PC-3 (cell line): ENCODE results near the gene FUT8. TPM values are rescaled to one million over a fixed set of nuclear protein-coding genes. Genes with fewer than 3 reads are reported as not detected.

Experiments used
- ATAC-seq: fragments of 200-7000 bp; cut with Tn5 transposase; 2 replicates; pipeline ENCODE4 v1.9.1; 2020; ENCODE audit warnings: mild to moderate bottlenecking, moderate library complexity
- BruUV-seq: library from RNA; stranded (reverse); fragments of 400-500 nt; replicated peaks from 2 replicates; lab custom pipeline; 2021; lab: Mats Ljungman, UMichigan
- CTCF ChIA-PET: fragments of 300-600 bp; sonication (Branson Sonifier 250); formaldehyde crosslinking; loops from one replicate; lab custom pipeline; 2022; ENCODE audit warnings: antibody characterized with exemption; lab: Charles Lee
- POLR2A ChIA-PET: fragments of 300-600 bp; sonication (Branson Sonifier 250); formaldehyde crosslinking; loops from one replicate; lab custom pipeline; 2022; ENCODE audit warnings: antibody characterized with exemption; ENCODE audit not compliant: unreplicated experiment; lab: Charles Lee
- DNase-seq: peaks from one replicate; pipeline ENCODE4 v3.0.0-alpha.2; 2015
- H2AFZ ChIP-seq: fragments of 300-600 bp; sonication (generic); 2 replicates; pipeline ENCODE4 v1.6.0; 2016; ENCODE audit warnings: antibody characterized with exemption, low read length
- H3F3A ChIP-seq: fragments of 300-600 bp; sonication (generic); one replicate; pipeline ENCODE4 v1.6.0; 2017; ENCODE audit warnings: antibody characterized with exemption, low read length, control low read depth, mild to moderate bottlenecking; ENCODE audit not compliant: unreplicated experiment
- H3K27ac ChIP-seq: fragments of 300-600 bp; sonication (generic); 2 replicates; pipeline ENCODE4 v1.5.1; 2016; ENCODE audit warnings: mild to moderate bottlenecking, low read length
- H3K27me3 ChIP-seq: fragments of 300-600 bp; sonication (generic); 2 replicates; pipeline ENCODE4 v1.6.1; 2016; ENCODE audit warnings: low read length, mixed read lengths
- H3K36me3 ChIP-seq: fragments of 300-600 bp; sonication (generic); 2 replicates; pipeline ENCODE4 v1.6.1; 2016; ENCODE audit warnings: low read depth, mixed run types, low read length, mixed read lengths
- H3K4me1 ChIP-seq: fragments of 300-600 bp; sonication (generic); 2 replicates; pipeline ENCODE4 v1.5.1; 2016; ENCODE audit warnings: low read length; ENCODE audit not compliant: insufficient read depth
- H3K4me2 ChIP-seq: fragments of 300-600 bp; sonication (generic); 2 replicates; pipeline ENCODE4 v1.6.0; 2016; ENCODE audit warnings: low read length
- H3K4me3 ChIP-seq: fragments of 300-600 bp; sonication (generic); 2 replicates; pipeline ENCODE4 v1.5.1; 2016; ENCODE audit warnings: mild to moderate bottlenecking, low read length, mixed read lengths
- H3K79me2 ChIP-seq: fragments of 300-600 bp; sonication (generic); 2 replicates; pipeline ENCODE4 v1.6.1; 2017; ENCODE audit warnings: low read length, mixed read lengths
- H3K9ac ChIP-seq: fragments of 300-600 bp; sonication (generic); 2 replicates; pipeline ENCODE4 v1.6.0; 2016; ENCODE audit warnings: mild to moderate bottlenecking, low read length
- H3K9me2 ChIP-seq: fragments of 300-600 bp; sonication (generic); replicated peaks from 2 replicates; pipeline ENCODE4 v1.6.1; 2016; ENCODE audit warnings: mixed run types, low read length, mixed read lengths
- H3K9me3 ChIP-seq: fragments of 300-600 bp; sonication (generic); 2 replicates; pipeline ENCODE4 v1.6.1; 2016; ENCODE audit warnings: low read length, mixed read lengths
- H4K20me1 ChIP-seq: fragments of 300-600 bp; sonication (generic); 2 replicates; pipeline ENCODE4 v1.6.1; 2016; ENCODE audit warnings: low read length, mixed read lengths
- CTCF ChIP-seq: fragments of 300-600 bp; sonication (generic); conservative IDR thresholded peaks from 2 replicates; pipeline ENCODE4 v1.5.1; 2017; ENCODE audit warnings: antibody characterized with exemption, low read depth, mild to moderate bottlenecking, low read length
- EZH2 ChIP-seq: fragments of 300-600 bp; sonication (generic); IDR thresholded peaks from one replicate; pipeline ENCODE4 v1.6.1; 2017; ENCODE audit warnings: antibody characterized with exemption, mild to moderate bottlenecking, low read length; ENCODE audit not compliant: unreplicated experiment
- EZH2phosphoT487 ChIP-seq: fragments of 300-600 bp; sonication (generic); IDR thresholded peaks from 2 replicates; pipeline ENCODE4 v1.6.1; 2018; ENCODE audit warnings: mild to moderate bottlenecking, antibody characterized with exemption, low read length, borderline replicate concordance
- intact Hi-C: fragments of 100-400 bp; cut with micrococcal nuclease; formaldehyde crosslinking; loops from 2 replicates; pipeline ENCODE4 v1.9.0; 2023
- total RNA-seq: library from RNA; depleted of rRNA; stranded (reverse); fragments of >200 nt; gene quantifications from 2 replicates; pipeline ENCODE4 v1.2.3, GENCODE V29; 2014

FUT8 gene
- total RNA-seq, 1 experiment from 2014 or later = 132 TPM

GRCh38 chr14:65620195-65620594 lies 207.7 kb downstream of the FUT8 start:
- Histone ChIP-seq H4K20me1 (peaks cover 10% of the 10 kb centered on the region; the same call in 1 of the 2 replicates), H3K27me3 (no peaks in the 10 kb centered on the region), H3K36me3 (peaks cover 16% of the 10 kb centered on the region), H3K4me2 (no peak overlapping the region), H3K4me1 (no peaks in the 10 kb centered on the region), H3K9ac (no peak overlapping the region), H3K27ac (no peak overlapping the region), H2AFZ (no peak overlapping the region), H3F3A (no peaks in the 10 kb centered on the region), H3K4me3 (no peak overlapping the region), H3K9me3 (no peaks in the 10 kb centered on the region), H3K9me2 (no peaks in the 10 kb centered on the region), H3K79me2 (no peaks in the 10 kb centered on the region)
- ChIA-PET CTCF (no interaction called here), POLR2A (no interaction called here)
- TF ChIP-seq EZH2phosphoT487 = no peak
- no peak for TF ChIP-seq CTCF
- TF ChIP-seq EZH2 = no peak
- intact Hi-C loops = no loop called here
- DNase-seq (no peak), ATAC-seq (no peak)
- no TSS peak for BruUV-seq

- intact Hi-C loops = no loop called here
- no peaks in the 10 kb centered on the region for H3K27me3 ChIP-seq
- no peak overlapping the region for H3K9ac ChIP-seq
- H2AFZ ChIP-seq = no peak overlapping the region
- no peaks in the 10 kb centered on the region for H3K9me3 ChIP-seq
- H3K4me1 ChIP-seq = no peaks in the 10 kb centered on the region
- no peak for TF ChIP-seq EZH2phosphoT487
- peak; percentile 15; the same call in 1 of the 2 replicates for TF ChIP-seq CTCF
- no peak for TF ChIP-seq EZH2
- no peak overlapping the region for H3K27ac ChIP-seq
- 0 out of 2 replicates have a peak, but pooled peaks cover 6% of the 10 kb centered on the region for H4K20me1 ChIP-seq
- no peak overlapping the region for H3K4me2 ChIP-seq
- H3K36me3 ChIP-seq = peaks cover 8% of the 10 kb centered on the region
- DNase-seq (no peak), ATAC-seq (no peak)
- BruUV-seq = no TSS peak
- H3F3A ChIP-seq = no peaks in the 10 kb centered on the region
- CTCF ChIA-PET = interaction anchor here (0.6 kb wide), 2 partner anchors 36 to 434 kb away, joined by 3 to 5 read pairs; no protein-coding TSS in a partner anchor
- H3K9me2 ChIP-seq = no peaks in the 10 kb centered on the region
- POLR2A ChIA-PET = no interaction called here
- H3K4me3 ChIP-seq = no peak overlapping the region
- no peaks in the 10 kb centered on the region for H3K79me2 ChIP-seq
These were observed 210.2 kb downstream of the FUT8 start for GRCh38 chr14:65622703-65623102.

- TF ChIP-seq EZH2 (no peak), CTCF (no peak), EZH2phosphoT487 (no peak)
- CTCF ChIA-PET = no interaction called here
- no peak for DNase-seq
- no peaks in the 10 kb centered on the region for H3K27me3 ChIP-seq
- H3K9me3 ChIP-seq = no peaks in the 10 kb centered on the region
- no peak overlapping the region for H3K9ac ChIP-seq
- H3K27ac ChIP-seq = no peak overlapping the region
- no peaks in the 10 kb centered on the region for H3K4me1 ChIP-seq
- H3K4me2 ChIP-seq = no peak overlapping the region
- no TSS peak for BruUV-seq
- H3K9me2 ChIP-seq = no peaks in the 10 kb centered on the region
- H4K20me1 ChIP-seq = 0 out of 2 replicates have a peak, but pooled peaks cover 6% of the 10 kb centered on the region
- no peak overlapping the region for H3K4me3 ChIP-seq
- H2AFZ ChIP-seq = no peak overlapping the region
- POLR2A ChIA-PET = interaction anchor here (0.6 kb wide), 2 partner anchors 466 to 1092 kb away, joined by 4 to 7 read pairs; no protein-coding TSS in a partner anchor
- 0 out of 2 replicates have a peak, but pooled peaks cover 4% of the 10 kb centered on the region for H3K36me3 ChIP-seq
- intact Hi-C loops = no loop called here
- no peaks in the 10 kb centered on the region for H3K79me2 ChIP-seq
- no peak for ATAC-seq
- no peaks in the 10 kb centered on the region for H3F3A ChIP-seq
These were observed 211.2 kb downstream of the FUT8 start for GRCh38 chr14:65623759-65624158.
